DMS114 treated with DMSO at 0.1 percent for 48 hours (cell line): ENCODE measurements around the gene PDIA4.
"Not testable (repeated sequence)": the region's sequence is repeated elsewhere in the genome, so short reads cannot be mapped to it uniquely, and the experiment has no call there.

Experiments used
- DNase-seq: peaks from one replicate; lab custom pipeline; 2025; ENCODE audit not compliant: unreplicated experiment; lab: John Stamatoyannopoulos, UW

The PDIA4 gene

GRCh38 chr7:149028346-149029109 lies at the start of gene PDIA4:
Gene PDIA4 (minus strand): TSS chr7:149028505. CDS start chr7:149028408, 97 bp downstream.
- DNase-seq = peak; percentile 97

- DNase-seq = no peak
Measured at GRCh38 chr7:149077594-149077993, 49.3 kb upstream of the PDIA4 start.

- no peak for DNase-seq
Measured at GRCh38 chr7:149075286-149075685, 47.0 kb upstream of the PDIA4 start.

GRCh38 chr7:149074116-149074885 lies 46.0 kb upstream of the PDIA4 start:
- DNase-seq = no peak

GRCh38 chr7:149072438-149072775 lies 44.1 kb upstream of the PDIA4 start:
- DNase-seq = no peak

- DNase-seq = no peak
Measured at GRCh38 chr7:149071641-149072437, 43.5 kb upstream of the PDIA4 start.

- DNase-seq = no peak
Measured at GRCh38 chr7:149071182-149071635, 42.9 kb upstream of the PDIA4 start.

GRCh38 chr7:149070372-149071125 lies 42.2 kb upstream of the PDIA4 start:
- DNase-seq = no peak

GRCh38 chr7:149067869-149068268 lies 39.6 kb upstream of the PDIA4 start:
- no peak for DNase-seq

- DNase-seq = no peak
Measured at GRCh38 chr7:149063476-149063875, 35.2 kb upstream of the PDIA4 start.

- not testable (repeated sequence) for DNase-seq
Measured at GRCh38 chr7:149062217-149062899, 34.1 kb upstream of the PDIA4 start.

- no peak for DNase-seq
Measured at GRCh38 chr7:149060156-149060555, 31.9 kb upstream of the PDIA4 start.

- DNase-seq = no peak
Measured at GRCh38 chr7:149053885-149054284, 25.6 kb upstream of the PDIA4 start.

GRCh38 chr7:149053384-149053783 lies 25.1 kb upstream of the PDIA4 start:
- no peak for DNase-seq

- DNase-seq = no peak
Measured at GRCh38 chr7:149050941-149051340, 22.6 kb upstream of the PDIA4 start.

GRCh38 chr7:149048805-149049204 lies 20.5 kb upstream of the PDIA4 start:
- DNase-seq = no peak

GRCh38 chr7:149046416-149046815 lies 18.1 kb upstream of the PDIA4 start:
- no peak for DNase-seq

- no peak for DNase-seq
Measured at GRCh38 chr7:149043936-149044335, 15.6 kb upstream of the PDIA4 start.

- DNase-seq = no peak
Measured at GRCh38 chr7:149041350-149041749, 13.0 kb upstream of the PDIA4 start.

- not testable (repeated sequence) for DNase-seq
Measured at GRCh38 chr7:149038641-149039040, 10.3 kb upstream of the PDIA4 start.
